Stimulated activated naive CD8-positive, alpha-beta T cell treated with anti-CD3 and anti-CD28 coated beads, Interleukin-15, Interleukin-2, amounts not matched to agents 100 ng/mL and 50 ng/mL, for 24 hours (primary cell): ENCODE results near the gene SH3BP5.

Source experiments
- H3K27ac Mint-ChIP-seq: one replicate; pipeline ENCODE4 v1.8.0; 2021; ENCODE audit warnings: mild to moderate bottlenecking, mixed read lengths
- H3K27me3 Mint-ChIP-seq: one replicate; pipeline ENCODE4 v1.8.0; 2021; ENCODE audit warnings: mixed read lengths
- H3K36me3 Mint-ChIP-seq: one replicate; pipeline ENCODE4 v1.8.0; 2021; ENCODE audit warnings: low read depth, mixed read lengths
- H3K4me1 Mint-ChIP-seq: one replicate; pipeline ENCODE4 v1.8.0; 2021; ENCODE audit warnings: low read depth, mixed read lengths
- H3K4me3 Mint-ChIP-seq: one replicate; pipeline ENCODE4 v1.8.0; 2021; ENCODE audit warnings: mild to moderate bottlenecking, mixed read lengths
- H3K9me3 Mint-ChIP-seq: one replicate; pipeline ENCODE4 v1.8.0; 2021; ENCODE audit warnings: mixed read lengths

SH3BP5 gene

GRCh38 chr3:15321349-15321748, 11.0 kb downstream of the SH3BP5 start:
- Mint-ChIP-seq H3K4me1 (peaks cover 57% of the 10 kb centered on the region), H3K4me3 (no peak overlapping the region), H3K36me3 (no peaks in the 10 kb centered on the region), H3K9me3 (no peaks in the 10 kb centered on the region), H3K27ac (no peak overlapping the region), H3K27me3 (no peaks in the 10 kb centered on the region)

GRCh38 chr3:15319575-15319974, 12.8 kb downstream of the SH3BP5 start:
- Mint-ChIP-seq H3K4me1 (peaks cover 71% of the 10 kb centered on the region), H3K9me3 (no peaks in the 10 kb centered on the region), H3K27me3 (no peaks in the 10 kb centered on the region), H3K4me3 (no peak overlapping the region), H3K36me3 (no peaks in the 10 kb centered on the region), H3K27ac (peak overlapping the region; percentile 12)

GRCh38 chr3:15319136-15319535, 13.2 kb downstream of the SH3BP5 start:
- H3K36me3 Mint-ChIP-seq = no peaks in the 10 kb centered on the region
- no peaks in the 10 kb centered on the region for H3K27me3 Mint-ChIP-seq
- H3K27ac Mint-ChIP-seq = no peak overlapping the region
- H3K4me1 Mint-ChIP-seq = peaks cover 71% of the 10 kb centered on the region
- H3K9me3 Mint-ChIP-seq = no peaks in the 10 kb centered on the region
- H3K4me3 Mint-ChIP-seq = no peak overlapping the region

- H3K27me3 Mint-ChIP-seq = no peaks in the 10 kb centered on the region
- no peak overlapping the region for H3K4me3 Mint-ChIP-seq
- H3K4me1 Mint-ChIP-seq = peaks cover 74% of the 10 kb centered on the region
- no peaks in the 10 kb centered on the region for H3K9me3 Mint-ChIP-seq
- no peak overlapping the region for H3K27ac Mint-ChIP-seq
- no peaks in the 10 kb centered on the region for H3K36me3 Mint-ChIP-seq
Measured at GRCh38 chr3:15318661-15319060, 13.7 kb downstream of the SH3BP5 start.

- Mint-ChIP-seq H3K4me1 (peaks cover 87% of the 10 kb centered on the region), H3K27me3 (no peaks in the 10 kb centered on the region), H3K9me3 (no peaks in the 10 kb centered on the region), H3K27ac (peak overlapping the region; percentile 73), H3K4me3 (no peak overlapping the region), H3K36me3 (no peaks in the 10 kb centered on the region)
Measured at GRCh38 chr3:15316998-15317435, 15.4 kb downstream of the SH3BP5 start.

DNA sequence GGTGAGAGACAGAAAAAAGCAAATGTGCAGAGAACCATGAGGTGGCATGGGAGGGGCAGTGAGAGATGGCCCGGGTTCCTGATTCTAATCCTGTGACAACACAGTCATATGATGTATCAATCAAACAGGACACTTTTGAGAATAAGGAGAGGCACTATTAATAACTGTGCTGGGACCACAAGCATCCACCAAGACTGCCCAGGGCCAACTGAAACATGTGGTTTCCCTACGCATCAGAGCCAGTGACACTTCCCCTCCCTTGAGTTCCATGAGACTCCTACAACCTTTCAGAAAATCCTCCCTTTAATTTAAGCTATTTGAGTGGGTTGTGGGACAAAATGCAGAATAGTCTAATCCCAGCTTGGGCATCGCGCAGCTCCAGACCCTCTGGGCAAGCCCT, 17.4 kb downstream of the SH3BP5 start:
- H3K4me1 Mint-ChIP-seq = peaks cover 90% of the 10 kb centered on the region
- peaks cover 4% of the 10 kb centered on the region for H3K36me3 Mint-ChIP-seq
- no peaks in the 10 kb centered on the region for H3K27me3 Mint-ChIP-seq
- no peak overlapping the region for H3K4me3 Mint-ChIP-seq
- no peak overlapping the region for H3K27ac Mint-ChIP-seq
- H3K9me3 Mint-ChIP-seq = no peaks in the 10 kb centered on the region

- H3K4me1 Mint-ChIP-seq = peaks cover 90% of the 10 kb centered on the region
- no peaks in the 10 kb centered on the region for H3K9me3 Mint-ChIP-seq
- no peak overlapping the region for H3K27ac Mint-ChIP-seq
- no peak overlapping the region for H3K4me3 Mint-ChIP-seq
- peaks cover 4% of the 10 kb centered on the region for H3K36me3 Mint-ChIP-seq
- H3K27me3 Mint-ChIP-seq = no peaks in the 10 kb centered on the region
Measured at GRCh38 chr3:15314276-15314675, 18.1 kb downstream of the SH3BP5 start.

GRCh38 chr3:15313461-15313860, 18.9 kb downstream of the SH3BP5 start:
- H3K9me3 Mint-ChIP-seq = no peaks in the 10 kb centered on the region
- H3K4me1 Mint-ChIP-seq = peaks cover 91% of the 10 kb centered on the region
- H3K27ac Mint-ChIP-seq = no peak overlapping the region
- peaks cover 4% of the 10 kb centered on the region for H3K36me3 Mint-ChIP-seq
- H3K27me3 Mint-ChIP-seq = no peaks in the 10 kb centered on the region
- no peak overlapping the region for H3K4me3 Mint-ChIP-seq

- H3K27me3 Mint-ChIP-seq = no peaks in the 10 kb centered on the region
- H3K4me3 Mint-ChIP-seq = no peak overlapping the region
- H3K4me1 Mint-ChIP-seq = peaks cover 85% of the 10 kb centered on the region
- no peak overlapping the region for H3K27ac Mint-ChIP-seq
- no peaks in the 10 kb centered on the region for H3K9me3 Mint-ChIP-seq
- H3K36me3 Mint-ChIP-seq = peaks cover 4% of the 10 kb centered on the region
Measured at GRCh38 chr3:15312550-15312949, 19.8 kb downstream of the SH3BP5 start.

DNA sequence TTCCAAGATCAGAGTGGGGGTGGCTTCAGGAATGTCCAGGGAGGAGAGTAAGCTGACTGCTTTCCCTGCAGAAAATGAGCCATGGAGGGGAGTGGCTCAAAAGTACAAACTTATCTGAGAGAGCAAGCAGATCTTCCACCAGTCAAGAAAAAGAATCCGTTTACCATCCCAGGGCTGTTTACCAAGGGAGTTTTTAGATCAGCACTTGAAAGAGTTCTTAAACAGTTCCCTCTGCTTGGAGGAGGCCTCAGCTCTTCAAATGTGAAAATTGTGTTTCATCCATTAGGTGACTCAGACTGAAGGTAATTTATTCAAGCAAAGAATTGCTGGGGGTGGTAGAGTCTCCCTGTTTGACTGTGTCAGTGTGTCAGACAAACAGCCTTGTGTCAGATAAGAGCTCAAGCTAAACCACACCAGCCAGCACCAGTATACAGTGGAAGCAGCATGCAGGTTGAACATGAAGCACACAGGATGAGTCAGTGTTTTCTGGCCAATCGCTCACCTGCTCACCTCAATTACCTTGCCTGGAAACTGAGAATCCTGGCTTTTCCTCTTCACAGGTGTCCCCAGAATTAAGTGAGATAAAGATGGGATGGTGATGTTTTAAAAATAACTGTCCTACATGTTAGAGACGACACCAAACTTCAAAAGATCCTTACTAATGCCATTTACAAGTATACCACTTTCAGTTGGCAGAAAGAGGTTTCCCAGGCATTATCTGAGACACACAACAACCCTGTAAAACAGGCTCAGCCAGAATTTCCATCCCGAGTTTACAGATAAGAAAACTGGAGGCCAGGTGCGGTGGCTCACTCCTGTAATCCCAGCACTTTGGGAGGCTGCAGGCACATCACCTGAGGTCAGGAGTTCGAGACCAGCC, 21.7 kb downstream of the SH3BP5 start:
- Mint-ChIP-seq H3K36me3 (peaks cover 4% of the 10 kb centered on the region), H3K4me1 (peaks cover 67% of the 10 kb centered on the region), H3K27me3 (no peaks in the 10 kb centered on the region), H3K4me3 (peak overlapping the region; percentile 65), H3K9me3 (no peaks in the 10 kb centered on the region), H3K27ac (peak overlapping the region; percentile 89)

GRCh38 chr3:15309662-15310335, 22.6 kb downstream of the SH3BP5 start:
- H3K36me3 Mint-ChIP-seq = peaks cover 4% of the 10 kb centered on the region
- peak overlapping the region; percentile 89 for H3K27ac Mint-ChIP-seq
- H3K9me3 Mint-ChIP-seq = no peaks in the 10 kb centered on the region
- H3K27me3 Mint-ChIP-seq = no peaks in the 10 kb centered on the region
- peak overlapping the region; percentile 65 for H3K4me3 Mint-ChIP-seq
- peaks cover 61% of the 10 kb centered on the region for H3K4me1 Mint-ChIP-seq

GRCh38 chr3:15307580-15307979, 24.8 kb downstream of the SH3BP5 start:
- peaks cover 52% of the 10 kb centered on the region for H3K4me1 Mint-ChIP-seq
- H3K27me3 Mint-ChIP-seq = no peaks in the 10 kb centered on the region
- no peak overlapping the region for H3K4me3 Mint-ChIP-seq
- peaks cover 13% of the 10 kb centered on the region for H3K36me3 Mint-ChIP-seq
- no peaks in the 10 kb centered on the region for H3K9me3 Mint-ChIP-seq
- H3K27ac Mint-ChIP-seq = no peak overlapping the region

GRCh38 chr3:15306979-15307359, 25.4 kb downstream of the SH3BP5 start:
- Mint-ChIP-seq H3K27me3 (no peaks in the 10 kb centered on the region), H3K27ac (no peak overlapping the region), H3K4me1 (peaks cover 52% of the 10 kb centered on the region), H3K36me3 (peaks cover 18% of the 10 kb centered on the region), H3K4me3 (no peak overlapping the region), H3K9me3 (no peaks in the 10 kb centered on the region)

DNA sequence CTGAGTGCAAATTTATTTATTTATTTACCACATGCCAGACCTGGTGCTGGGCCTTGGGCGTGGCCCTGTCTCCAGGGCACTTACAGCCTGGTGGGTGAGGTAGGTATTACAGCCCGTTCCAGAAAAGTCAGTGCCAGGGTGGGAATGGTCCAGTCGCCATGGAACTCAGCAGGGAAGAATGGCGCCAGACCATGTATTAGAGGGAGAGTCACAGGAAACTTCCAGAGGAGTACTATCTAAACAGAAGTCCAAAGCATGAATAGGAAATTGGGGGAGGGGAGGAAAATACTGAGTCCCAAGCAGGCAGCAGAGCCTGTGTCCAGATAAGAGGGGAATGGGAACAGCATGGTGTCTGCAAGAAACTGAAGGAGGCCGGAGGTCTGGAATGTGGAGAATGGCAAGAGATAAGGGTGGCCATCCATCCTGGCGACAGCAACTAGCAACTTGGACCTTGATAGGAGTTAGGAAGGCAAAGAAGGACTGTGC, 27.0 kb downstream of the SH3BP5 start:
- Mint-ChIP-seq H3K4me3 (no peak overlapping the region), H3K9me3 (no peaks in the 10 kb centered on the region), H3K4me1 (peaks cover 49% of the 10 kb centered on the region), H3K27ac (no peak overlapping the region), H3K36me3 (peaks cover 23% of the 10 kb centered on the region), H3K27me3 (no peaks in the 10 kb centered on the region)

DNA sequence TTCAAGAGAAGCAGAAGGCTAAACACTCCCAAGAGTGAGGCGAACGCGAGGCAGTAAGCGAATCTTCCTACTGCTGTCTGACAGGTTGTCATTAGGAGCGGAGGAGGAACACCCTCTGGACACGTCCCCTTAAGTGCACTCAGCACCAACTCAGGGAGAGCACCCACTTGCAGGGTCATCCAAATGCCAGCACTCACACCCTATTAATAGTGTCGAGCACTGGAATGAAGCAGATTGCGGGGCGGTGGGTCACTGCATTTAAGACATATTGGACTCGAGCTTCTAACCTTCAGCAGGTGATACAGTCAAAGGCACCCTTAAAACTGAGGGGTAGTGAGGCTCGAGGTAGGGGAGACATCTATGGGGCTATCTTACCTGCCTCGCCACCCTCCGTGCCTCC, 28.7 kb downstream of the SH3BP5 start:
- no peaks in the 10 kb centered on the region for H3K9me3 Mint-ChIP-seq
- H3K4me3 Mint-ChIP-seq = peak overlapping the region; percentile 47
- peaks cover 23% of the 10 kb centered on the region for H3K36me3 Mint-ChIP-seq
- no peaks in the 10 kb centered on the region for H3K27me3 Mint-ChIP-seq
- H3K4me1 Mint-ChIP-seq = peaks cover 40% of the 10 kb centered on the region
- H3K27ac Mint-ChIP-seq = no peak overlapping the region
